GM18519 (cell line): ENCODE results near the gene NRSN2.
"Not testable (repeated sequence)": the region's sequence is repeated elsewhere in the genome, so short reads cannot be mapped to it uniquely, and the experiment has no call there.

Experiments
- ATAC-seq: cut with Tn5 transposase; IDR thresholded peaks from one replicate; pipeline ENCODE4 v1.9.1; 2021; ENCODE audit warnings: mild to moderate bottlenecking, moderate library complexity; ENCODE audit not compliant: unreplicated experiment, low FRiP score

The NRSN2 gene

DNA sequence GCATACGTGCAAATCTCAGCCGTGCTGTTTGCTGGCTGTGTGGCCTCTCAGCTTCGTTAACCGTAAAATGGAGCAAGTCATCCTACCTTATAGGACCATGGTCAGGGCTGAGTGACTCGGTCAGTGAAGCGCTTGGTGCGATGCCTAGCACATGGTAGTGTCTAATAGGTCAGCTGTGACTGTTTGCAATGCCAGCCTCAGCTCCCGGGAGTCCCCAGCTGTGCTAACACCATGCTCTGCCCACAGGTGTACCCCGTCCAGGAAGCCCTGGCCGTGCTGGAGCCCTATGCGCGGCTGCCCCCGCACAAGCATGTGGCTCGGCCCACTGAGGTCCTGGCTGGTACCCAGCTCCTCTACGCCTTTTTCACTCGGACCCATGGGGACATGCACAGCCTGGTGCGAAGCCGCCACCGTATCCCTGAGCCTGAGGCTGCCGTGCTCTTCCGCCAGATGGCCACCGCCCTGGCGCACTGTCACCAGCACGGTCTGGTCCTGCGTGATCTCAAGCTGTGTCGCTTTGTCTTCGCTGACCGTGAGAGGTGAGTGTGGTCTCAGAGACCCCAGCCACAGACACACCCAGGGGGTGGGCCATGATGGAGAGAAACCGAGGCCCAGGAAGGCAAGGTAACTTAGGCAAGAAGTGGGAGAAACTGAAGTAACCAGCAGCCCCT, 44.3 kb downstream of the NRSN2 start:
- no peak for ATAC-seq

DNA sequence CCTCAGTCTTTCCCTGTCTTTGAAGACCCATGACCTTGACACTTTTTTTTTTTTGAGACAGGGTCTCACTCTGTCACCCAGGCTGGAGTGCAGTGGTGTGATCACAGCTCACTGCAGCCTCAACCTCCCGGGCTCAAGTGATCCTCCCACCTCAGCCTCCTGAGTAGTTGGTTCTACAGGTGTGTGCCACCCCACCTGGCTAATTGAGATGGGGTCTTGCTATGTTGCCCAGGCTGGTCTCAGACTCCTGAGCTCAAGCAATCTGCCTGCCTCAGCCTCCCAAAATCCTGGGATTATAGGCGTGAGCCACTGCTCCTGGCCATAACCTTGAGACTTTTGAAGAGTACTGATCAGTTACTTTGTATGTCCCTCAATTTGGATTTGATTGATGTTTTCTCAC, 46.4 kb downstream of the NRSN2 start:
- not testable (repeated sequence) for ATAC-seq

DNA sequence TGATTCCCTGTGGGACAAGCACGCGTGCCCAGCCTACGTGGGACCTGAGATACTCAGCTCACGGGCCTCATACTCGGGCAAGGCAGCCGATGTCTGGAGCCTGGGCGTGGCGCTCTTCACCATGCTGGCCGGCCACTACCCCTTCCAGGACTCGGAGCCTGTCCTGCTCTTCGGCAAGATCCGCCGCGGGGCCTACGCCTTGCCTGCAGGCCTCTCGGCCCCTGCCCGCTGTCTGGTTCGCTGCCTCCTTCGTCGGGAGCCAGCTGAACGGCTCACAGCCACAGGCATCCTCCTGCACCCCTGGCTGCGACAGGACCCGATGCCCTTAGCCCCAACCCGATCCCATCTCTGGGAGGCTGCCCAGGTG, 49.3 kb downstream of the NRSN2 start:
- no peak for ATAC-seq

- no peak for ATAC-seq
Measured at GRCh38 chr20:396619-397431, 49.9 kb downstream of the NRSN2 start.

DNA sequence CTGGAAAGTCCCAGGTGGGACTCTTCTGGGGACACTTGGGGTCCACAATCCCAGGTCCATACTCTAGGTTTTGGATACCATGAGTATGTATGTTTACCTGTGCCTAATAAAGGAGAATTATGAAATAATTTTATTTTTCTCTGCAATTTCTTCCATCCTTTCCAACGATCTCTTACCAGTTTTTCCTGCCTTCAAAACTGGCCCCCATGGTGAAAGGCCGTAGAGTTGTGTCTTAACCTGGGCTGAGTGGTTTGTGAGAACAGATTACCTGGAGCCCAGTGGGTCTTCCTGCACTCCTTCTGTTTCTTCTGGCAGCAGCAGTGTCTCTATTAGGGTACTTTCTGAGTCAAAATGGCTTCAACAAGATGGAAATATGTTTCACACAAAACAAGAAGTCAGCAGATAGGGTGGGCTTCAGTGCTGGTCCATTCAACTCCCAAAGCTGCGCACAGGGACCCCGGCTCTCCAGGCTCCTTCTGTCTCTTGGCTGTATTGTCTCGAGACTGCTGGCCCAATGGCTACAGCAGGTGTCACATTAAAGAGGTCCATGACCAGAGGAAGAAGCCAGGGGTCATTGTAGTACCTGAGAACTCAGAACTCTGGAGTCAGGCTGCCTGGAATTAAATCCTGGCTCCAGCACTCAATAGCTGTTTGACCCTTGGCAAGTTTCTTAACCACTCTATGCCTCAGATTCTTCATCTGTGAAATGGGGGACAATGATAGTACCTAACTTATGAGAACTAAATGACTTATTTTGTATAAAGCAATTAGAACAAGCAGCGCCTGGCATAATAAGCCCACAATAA, 50.7 kb downstream of the NRSN2 start:
- ATAC-seq = no peak

- ATAC-seq = no peak
Measured at GRCh38 chr20:399182-399707, 52.3 kb downstream of the NRSN2 start.

DNA sequence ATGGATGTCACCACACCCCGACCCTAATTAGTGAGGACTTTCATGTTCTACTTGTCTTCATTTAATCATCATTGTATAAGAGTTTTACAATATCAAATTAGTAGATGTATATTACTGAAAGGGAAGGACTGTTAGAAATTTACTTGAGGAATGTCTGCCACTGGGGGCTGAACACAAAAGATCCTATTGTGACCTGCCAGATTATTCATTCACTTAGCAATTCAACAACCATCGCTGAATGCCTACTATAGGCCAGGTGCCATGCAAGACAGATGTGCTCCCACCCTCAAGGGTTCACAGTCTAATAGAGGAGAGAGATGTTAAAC, 53.2 kb downstream of the NRSN2 start:
- ATAC-seq = no peak

DNA sequence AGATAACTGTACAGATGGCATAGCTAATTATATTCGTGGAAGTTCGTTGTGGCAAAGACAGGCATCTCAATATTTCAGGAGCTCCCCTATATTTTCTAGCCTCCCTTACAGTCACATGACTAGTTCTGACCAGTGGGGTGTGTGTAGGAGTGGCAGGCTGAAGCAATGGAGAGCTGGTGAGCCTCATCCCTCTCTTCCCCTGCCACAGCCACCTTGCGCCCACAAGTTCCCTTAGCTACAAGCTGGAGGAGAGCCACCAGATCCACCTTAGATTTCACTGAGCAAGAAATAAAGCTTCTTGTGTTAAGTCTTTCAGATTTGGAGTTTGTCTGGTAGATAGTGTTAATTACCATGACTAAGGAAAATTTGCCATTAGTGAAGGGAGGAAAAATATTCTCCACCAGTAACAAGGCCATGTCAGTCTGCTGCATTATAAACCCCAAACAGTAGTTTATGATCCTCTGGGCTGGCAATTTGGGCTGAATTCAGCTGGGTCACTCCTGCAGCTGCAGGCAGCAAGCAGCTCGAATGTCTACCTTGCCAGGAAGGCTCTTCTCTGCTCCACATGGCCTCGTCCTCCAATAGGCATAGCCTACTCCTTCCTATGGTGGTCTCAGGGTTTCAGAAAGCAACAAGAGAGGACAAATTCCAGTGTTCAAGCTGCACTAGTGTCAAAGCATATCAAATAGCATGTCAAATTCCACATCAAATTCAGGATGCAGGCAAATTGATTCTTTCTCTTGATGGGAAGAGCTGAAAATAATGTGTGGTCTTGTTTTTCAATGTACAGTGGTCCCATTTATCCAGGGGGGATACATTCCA, 53.8 kb downstream of the NRSN2 start:
- no peak for ATAC-seq

DNA sequence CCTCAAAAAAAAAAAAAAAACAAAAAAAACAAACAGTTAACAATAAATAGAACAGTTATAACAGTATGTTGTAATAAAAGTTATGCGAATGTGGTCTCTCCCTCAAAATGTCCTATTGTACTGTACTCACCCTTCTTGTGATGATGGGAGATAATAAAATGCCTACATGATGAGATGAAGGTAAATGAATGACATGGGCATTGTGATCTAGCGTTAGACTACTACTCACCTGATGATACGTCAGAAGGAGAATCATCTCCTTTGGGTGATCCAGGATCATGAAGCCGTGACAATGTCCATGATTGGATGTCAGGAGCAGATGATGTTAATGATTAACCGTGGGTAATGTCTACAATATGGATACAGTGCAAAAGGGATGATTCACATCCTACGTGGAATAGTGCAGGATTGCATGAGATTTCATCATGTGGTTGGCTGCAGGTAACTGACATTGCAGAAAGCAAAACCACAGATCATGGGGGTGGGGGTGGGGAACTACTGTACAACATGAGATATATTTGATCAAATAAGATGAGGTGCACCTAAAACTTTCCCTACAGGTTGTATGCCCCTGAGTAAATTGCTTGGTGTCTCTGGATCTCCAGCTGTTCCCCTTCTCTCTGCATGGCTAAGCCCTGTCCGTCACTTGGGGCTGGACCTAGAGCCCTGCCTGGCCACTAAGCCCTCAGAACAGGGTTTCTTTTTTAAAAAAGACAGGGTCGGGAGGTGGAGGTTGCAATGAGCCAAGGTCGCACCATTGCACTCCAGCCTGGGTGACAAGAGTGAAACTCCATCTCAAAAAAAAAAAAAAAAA, 55.0 kb downstream of the NRSN2 start:
- ATAC-seq = no peak

DNA sequence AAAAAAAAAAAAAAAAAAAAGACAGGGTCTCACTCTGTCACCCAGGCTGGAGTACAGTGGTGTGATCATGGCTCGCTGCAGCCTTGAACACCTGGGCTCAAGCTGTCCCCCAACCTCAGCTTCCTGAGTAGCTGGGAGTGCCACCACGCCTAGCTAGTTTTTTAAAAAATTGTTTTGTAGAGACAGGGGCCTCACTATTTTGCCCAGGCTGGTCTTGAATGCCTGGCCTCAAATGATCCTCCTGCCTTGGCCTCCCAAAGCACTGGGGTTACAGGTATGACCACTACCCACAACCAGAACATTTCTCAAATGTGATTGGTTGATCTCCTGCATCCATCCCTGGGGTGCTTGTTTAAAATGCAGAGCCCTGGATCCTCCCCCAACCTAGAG, 55.6 kb downstream of the NRSN2 start:
- no peak for ATAC-seq

DNA sequence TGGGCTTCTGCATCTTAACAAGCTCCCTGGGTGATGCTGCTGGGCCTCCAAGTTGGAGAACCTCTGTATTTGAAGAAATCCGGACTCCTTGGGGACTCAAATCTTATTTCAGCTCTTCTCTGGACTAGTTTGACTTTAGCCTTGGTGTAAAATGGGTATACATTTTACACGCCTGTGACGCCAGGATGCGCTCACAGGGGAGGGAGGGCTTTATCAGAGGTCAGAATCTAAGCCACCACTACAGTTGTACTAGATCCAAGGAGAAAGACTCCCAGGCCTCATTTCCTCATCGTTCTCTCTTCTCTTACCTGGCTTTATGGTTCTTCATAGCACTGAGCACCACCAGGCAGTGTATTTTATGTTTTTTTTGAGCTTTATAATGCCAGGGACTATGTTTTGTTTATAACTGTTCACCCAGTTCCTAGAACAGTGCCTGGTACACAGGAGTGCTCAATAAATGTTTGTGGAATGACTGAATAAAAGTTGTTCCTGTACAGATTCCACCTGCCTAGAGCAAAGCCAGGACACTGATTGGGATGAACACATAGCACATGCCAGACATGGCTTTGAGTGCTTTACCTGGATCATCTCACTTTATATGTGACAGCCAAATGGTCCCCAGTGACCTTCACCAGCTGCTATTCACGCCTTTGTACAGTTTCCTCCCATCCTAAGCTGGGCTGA, 56.1 kb downstream of the NRSN2 start:
- no peak for ATAC-seq

DNA sequence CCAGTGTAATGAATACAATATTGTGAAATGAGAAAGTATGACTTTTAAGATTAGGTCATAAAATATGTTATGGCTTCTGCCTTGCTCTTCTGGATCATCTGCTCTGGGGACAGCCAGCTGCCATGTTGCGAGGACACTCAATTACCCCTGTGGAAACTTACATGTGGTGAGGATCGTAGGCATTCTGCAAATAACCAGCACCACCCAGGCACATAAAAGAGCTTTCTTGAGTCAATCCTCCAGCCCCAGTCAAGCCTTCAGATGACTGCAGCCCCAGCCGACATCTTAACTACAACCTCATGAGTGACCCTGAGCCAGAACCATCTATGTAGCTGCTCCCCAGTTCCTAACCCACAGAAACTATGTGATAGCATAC, 56.7 kb downstream of the NRSN2 start:
- ATAC-seq = no peak

- no peak for ATAC-seq
Measured at GRCh38 chr20:404088-404487, 57.2 kb downstream of the NRSN2 start.
